Stimulated activated CD4-positive, alpha-beta T cell treated with anti-CD3 and anti-CD28 coated beads, Interleukin-12 subunit alpha, Interleukin-12 subunit beta, amount 100 ng/mL, for 4 hours (primary cell): ENCODE data around the gene PHAF1.

Experiments
- DNase-seq: peaks from one replicate; pipeline ENCODE4 v3.0.0-alpha.2; 2020

Gene PHAF1

DNA sequence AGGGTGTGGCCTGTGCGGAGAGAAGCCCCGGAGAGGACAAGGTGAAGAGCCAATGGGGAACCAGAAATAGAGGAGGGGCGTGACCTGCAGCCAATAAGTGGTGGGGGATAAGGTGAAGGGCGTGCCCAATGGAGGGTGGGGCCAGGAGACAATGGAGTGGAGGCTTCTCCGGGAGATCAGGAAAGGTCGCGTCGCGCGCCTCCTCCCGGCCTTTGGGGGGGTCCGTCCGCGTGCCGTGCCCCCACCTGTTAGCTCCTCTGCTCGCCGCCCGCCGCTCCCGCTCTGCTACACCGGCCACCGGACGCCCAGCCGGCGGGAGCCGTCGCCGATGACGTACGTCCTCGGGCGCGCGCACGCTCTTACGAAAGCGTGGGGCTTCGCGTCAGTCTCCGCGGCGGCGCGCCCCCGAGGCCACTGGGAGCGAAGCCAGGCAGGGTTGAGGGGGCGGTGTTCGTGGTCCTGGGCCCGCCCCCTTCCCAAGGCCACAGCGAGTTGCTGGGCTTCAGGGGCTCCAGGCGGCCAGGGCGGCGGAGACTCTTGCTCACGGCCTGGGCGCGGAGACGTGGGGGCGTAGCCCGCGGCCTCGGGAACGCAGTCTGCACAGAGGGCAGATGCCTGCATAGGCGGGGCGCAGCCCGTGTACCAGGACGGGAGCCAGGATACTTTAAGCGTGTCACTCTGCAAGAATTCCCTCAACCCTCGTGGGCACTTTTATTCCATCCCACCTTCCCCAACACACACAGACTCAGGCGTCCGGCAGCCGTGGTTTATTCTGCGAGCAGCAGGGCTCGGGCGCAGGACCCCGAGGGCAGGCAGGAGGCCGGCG, 74.1 kb downstream of the PHAF1 start, which contains the start of gene MATCAP1:
TSS of gene MATCAP1 (minus strand) at position 337 of the 826 bp plus-strand sequence. CDS start 3,353 bp downstream, outside the sequence.
- DNase-seq = peak; percentile 87

DNA sequence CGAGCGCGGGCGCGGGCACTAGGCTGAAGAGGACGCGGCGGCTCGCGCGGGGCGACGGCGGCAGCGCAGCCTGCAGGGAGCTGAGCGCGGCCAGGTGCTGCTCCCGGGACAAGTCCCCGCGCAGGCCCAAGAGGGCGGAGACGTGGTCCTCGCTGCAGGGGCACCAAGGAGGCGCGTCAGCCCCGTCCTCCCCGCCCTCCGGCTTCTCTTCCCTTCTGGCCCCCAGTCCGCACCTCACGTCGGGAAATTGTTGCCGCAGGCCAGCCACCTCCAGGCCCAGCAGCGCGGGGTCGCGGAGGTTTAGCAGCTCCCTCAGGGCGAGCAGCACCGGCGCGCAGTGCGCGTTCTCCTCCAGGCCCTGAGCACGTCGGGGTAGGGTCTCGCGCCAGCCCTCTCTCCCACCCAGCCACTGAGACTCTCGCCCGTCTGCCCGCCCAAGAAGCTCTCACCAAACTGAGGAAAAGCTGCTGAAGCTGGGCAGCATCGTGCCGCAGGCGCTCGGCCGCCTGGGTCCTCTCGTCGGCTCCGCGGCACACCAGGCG, 74.8 kb downstream of the PHAF1 start:
- no peak for DNase-seq

DNA sequence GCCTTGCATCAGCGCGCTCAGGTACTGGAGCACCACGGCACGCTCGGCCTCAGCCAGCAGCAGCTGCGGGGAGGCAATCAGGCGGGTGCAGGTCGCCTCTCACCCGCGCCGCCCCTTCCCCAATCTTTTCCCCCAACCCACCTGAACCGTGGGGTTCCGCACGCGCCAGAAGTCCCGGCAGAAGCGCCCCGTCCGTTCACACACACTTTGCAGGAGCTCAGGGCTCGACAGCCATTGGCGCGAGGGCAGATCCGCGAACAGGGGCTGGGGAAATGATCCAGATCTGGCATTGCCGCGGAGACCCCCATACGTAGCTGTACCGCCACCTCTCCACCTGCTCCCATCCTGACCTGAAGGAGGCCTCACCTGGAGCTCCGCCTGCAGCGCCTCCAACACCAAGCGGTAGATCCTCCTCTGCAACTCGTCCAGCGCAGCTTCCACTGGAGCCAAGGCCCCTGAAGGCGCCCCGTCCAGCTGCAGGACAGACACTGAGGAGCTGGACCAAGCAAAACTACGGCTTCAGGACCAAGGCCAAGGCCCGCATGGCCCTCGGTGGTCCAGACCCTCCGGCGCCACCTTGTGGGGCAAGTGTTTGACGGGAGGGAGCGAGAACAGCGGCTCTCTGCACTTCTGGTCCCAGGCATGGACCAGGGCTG, 75.4 kb downstream of the PHAF1 start:
- DNase-seq = peak; percentile 83

DNA sequence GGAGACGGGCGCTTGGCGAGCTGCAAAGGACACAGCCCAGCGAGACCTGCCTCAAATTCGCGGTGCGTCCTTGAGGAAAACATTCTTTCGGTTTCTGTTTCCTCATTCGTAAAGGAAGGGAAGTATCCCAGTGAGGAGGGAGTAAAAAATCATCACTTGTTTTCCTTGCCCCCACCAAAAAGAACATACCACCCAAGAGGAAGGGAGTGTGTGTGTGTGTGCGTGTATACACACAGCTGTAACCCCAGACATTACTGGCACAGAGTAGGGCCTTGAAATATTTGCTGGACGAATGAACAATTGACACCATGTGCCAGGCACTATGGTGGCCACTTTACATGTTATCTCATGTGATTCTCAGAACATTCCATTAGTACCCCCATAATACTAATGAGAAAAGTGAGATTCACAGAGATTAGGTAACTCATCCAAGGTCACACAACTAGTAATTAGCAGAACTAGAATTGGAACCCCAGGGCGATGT, 76.0 kb downstream of the PHAF1 start:
- DNase-seq = no peak

GRCh38 chr16:67186550-67186950, 76.8 kb downstream of the PHAF1 start:
- DNase-seq = no peak

DNA sequence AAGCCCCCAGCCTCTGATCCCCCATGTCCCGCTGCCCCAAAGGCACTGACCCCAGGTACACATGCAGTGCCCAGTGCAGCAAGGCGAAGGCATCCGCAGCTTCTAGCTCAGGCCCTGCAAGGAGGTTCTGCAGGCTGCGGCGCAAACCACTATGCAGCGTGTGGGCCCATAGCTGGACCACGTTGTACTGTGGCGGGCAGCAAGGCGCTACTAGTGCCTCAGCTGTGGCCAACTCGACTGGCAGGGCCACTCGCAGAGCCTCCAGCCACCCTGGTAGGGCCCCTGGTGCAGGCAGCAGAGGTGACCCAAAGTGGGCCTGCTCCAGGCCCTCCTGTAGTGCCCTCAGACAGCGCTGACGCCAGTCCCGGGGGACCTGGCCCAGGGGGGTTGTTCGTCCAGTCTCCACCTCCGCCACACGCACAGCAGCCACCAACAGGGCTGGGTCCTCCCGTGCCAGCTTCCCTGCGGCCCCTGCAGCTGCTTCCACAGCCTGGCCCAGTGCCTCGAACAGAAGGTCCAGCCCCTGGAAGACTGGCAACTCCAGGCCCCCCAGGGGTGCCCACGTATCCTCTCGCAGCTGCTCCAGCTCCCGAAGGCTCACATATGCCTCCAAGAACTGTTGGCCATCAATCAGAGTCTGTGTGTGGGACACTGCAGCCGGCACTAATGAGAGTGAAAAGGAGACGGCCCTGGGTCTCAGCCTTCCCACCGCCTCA, 77.6 kb downstream of the PHAF1 start:
- no peak for DNase-seq

GRCh38 chr16:67188323-67188722, 78.6 kb downstream of the PHAF1 start:
- no peak for DNase-seq

DNA sequence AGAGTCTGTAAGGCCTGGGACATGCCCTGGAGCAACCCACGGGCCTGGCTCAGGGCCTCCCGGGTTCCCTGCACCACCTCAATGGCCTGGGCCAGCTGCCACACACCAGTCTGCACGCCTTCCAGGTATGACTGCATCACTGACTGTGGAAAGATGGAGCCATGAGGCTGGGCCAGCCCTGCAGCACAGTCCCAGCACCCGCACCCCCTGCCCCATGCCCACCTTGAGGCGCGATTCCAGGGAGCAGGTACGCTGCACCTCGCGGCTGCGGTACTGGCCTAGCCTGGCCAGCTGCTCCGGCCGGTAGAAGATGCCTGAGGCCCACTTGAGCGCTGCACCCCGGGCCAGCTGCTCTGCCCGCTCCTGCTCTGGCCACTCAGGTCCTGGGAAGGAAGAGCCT, 79.1 kb downstream of the PHAF1 start:
- no peak for DNase-seq

- DNase-seq = no peak
These were observed 80.3 kb downstream of the PHAF1 start, which contains the start of gene EXOC3L1 for GRCh38 chr16:67190041-67190440. TSS of gene EXOC3L1 (minus strand) at chr16:67190136. CDS start at chr16:67189676, 460 bp downstream.

GRCh38 chr16:67190448-67191399, 81.0 kb downstream of the PHAF1 start:
- no peak for DNase-seq

DNA sequence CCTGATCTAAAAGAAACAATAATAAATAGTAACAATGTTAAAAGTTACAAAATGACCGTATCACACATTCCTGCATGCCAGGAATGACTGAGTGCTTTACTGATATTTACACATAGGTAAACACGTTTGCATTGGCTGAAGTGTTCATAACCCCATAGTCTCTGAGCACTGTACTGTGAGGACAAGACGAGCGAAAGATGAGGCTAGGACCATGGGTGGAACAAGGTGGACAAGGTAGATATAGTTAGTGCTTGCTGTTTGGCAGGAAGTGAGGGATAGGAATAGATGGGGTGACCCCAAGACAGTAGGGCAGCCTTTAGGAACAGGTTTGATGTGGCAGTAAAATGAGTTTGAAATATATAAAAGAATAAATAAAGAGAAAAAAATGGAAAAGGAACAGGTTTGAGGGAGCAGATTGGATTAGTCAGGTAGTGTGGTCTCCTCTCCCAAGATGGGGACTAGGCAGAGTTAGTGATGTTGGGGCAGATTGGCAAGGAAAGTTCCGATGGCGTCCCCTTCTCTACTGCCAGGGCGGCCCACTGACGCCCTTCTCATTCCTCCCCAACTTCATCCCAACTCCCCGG, 81.8 kb downstream of the PHAF1 start:
- no peak for DNase-seq

DNA sequence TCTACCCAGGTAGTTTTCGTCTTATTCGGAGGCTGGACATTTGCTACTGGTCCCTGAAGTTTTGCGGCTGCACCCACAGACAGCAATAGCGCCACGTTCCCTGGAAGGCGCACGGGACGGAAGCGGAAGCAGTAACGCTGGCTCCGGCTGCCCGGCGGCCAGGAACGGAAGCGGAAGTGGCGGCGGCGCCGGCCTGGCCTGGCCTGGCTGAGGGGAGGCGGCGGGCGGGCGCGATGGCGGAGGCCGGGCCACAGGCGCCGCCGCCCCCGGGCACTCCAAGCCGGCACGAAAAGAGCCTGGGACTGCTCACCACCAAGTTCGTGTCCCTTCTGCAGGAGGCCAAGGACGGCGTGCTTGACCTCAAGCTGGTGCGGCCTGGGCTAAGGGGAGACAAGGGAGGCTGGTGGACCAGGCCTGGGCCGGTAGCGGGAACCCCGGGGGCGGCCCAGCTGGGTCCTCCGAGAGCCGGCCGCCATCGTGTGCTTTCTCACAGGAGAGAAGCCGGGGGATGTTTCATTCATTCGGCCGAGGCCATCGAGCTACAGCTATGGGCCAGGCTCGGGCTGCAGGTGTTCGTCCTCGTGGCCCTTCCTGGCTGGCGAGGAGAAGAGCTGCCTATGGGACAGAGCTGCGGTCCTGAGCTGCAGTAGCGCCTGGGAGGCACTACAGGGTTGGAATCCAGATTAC, 82.4 kb downstream of the PHAF1 start, which contains the start of gene E2F4:
TSS of gene E2F4 (plus strand) at position 161 of the 687 bp plus-strand sequence. CDS start at position 234, 73 bp downstream.
- peak; percentile 86 for DNase-seq

- DNase-seq = no peak
These were observed 83.1 kb downstream of the PHAF1 start for GRCh38 chr16:67192781-67193361.

GRCh38 chr16:67193536-67193935, 83.8 kb downstream of the PHAF1 start:
- no peak for DNase-seq

- DNase-seq = no peak
These were observed 84.5 kb downstream of the PHAF1 start for GRCh38 chr16:67194260-67194659.

DNA sequence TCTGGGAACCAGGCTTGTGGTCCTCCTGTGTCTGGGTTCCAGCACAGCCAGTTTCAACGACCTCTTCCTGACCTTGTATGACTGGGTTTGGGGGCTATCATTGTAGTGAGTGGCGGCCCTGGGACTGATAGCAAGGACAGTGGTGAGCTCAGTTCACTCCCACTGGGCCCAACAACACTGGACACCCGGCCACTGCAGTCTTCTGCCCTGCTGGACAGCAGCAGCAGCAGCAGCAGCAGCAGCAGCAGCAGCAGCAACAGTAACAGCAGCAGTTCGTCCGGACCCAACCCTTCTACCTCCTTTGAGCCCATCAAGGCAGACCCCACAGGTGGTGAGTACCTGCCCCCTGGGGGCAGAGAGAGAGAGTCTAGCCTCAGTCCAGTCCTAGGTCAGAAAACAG, 85.9 kb downstream of the PHAF1 start:
- no peak for DNase-seq

- DNase-seq = no peak
These were observed 87.1 kb downstream of the PHAF1 start for GRCh38 chr16:67196881-67197280.

DNA sequence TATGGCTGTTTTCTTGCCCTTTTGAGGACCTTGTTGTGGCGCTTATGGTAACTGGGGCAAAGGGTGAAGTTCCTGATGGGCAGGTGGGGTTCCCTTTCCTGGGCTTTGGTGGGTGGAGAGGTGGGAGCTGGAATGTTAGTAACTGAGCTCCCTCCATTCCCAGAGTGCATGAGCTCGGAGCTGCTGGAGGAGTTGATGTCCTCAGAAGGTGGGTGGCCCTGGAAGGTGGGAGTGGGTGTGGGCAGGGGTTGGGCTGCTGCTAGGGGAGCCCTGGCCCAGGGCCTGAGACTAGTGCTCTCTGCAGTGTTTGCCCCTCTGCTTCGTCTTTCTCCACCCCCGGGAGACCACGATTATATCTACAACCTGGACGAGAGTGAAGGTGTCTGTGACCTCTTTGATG, 88.0 kb downstream of the PHAF1 start:
- DNase-seq = no peak
